ENCODE data around the gene GCSAM.

The GCSAM gene

DNA sequence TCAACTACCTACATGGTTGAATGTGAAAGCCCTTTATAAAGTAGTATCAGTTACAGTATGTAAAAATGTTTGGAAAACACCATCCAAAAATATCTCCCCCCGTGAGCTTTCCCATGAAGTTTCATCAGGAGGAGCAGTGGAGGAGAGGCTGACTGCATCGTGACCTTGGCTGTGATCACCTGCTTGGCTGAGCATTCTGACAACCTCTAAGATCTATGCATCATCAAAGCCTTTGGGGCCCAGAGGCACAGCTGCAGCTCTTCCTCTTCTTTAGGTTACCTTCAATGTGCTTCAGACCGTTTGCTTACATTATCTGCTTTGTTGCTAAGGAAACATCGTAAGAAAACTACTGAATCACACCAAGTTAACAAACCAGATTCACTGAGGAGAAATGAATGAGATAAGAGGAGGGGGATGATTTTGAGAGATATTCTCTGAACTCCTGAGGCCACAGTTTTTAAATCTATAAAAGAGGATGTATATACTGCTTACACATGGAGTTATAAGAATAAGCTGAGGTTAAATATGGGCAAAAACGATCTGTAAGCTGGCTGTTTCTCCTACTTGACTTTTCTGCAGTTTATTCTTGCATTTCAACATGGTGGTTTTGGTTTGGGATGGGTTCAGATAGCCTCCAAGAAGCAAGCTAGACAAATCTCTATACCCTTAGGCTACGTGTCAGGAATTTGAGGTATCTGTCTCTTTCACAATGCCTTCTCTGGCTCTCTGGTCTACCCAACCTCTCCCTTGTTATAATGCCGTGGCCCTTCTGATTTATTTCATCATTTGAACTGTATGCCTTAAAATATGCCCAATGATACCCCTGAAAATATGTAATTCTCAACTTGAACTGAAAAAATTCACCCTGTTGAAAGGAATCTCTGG lies 4.0 kb downstream of the GCSAM start:
- DNase-seq = no peak

DNA sequence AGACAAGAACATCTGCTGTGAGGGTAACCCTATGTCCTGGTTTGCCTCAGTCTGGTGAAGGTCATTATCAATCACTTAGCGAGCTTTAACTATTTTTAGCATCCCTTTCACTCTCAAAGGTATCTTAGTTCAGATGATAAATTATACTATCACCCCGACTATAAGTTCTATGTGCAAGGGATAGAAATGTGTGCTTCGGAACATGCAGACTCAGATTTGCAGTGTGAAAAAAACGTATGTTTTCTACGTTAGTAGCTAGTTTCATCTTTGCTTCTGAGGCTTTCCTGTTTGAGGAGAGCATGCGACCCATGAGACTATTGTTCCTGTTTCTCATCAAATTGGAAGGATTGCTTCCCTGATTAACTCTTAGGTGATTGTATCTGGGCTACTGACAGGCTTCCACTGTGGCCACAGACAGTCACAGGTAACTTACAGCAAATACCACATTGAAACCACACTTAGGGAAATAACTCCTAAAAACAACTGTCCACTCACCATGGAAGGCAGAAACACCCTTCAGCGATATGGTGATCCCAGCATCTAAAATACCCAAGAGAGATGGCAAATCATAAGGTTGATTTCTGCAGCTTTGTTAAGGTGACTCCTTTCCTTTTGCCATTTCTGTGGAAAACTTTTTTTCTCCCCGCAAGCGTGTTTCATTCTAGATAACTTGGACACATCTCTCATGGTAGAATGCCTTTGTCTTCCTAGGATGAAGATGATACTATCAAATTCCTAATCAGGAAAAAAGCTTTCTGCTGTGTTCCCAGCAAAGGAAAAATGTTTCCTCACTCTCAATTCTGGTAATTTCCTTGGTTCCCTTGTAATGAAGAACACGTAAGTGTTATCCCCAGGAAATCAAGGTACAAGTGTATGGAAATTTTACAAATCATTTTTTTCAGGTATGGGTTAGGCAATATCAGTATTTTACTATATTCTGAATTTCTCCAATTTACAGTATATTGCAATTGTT lies 5.2 kb downstream of the GCSAM start:
- DNase-seq = no peak

DNA sequence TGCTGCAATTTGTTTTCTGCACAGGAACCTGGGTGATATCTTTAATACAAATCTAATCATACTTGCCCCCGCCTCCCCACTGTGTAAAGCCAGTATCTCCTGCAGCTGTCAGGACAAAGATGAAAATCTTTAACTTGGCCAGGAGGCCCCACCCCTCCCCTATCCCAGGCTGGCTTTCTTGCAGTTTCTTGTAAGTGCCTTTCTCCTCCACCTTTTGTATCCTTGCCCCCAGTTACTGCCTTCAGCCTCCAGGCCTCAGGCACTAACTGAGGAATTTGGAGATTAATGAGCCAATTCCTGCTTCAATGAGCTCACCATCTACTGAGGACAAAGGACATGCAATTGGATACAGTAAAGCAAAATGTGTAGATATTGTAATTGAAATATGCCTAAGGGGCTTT lies 6.5 kb downstream of the GCSAM start:
- DNase-seq = no peak

DNA sequence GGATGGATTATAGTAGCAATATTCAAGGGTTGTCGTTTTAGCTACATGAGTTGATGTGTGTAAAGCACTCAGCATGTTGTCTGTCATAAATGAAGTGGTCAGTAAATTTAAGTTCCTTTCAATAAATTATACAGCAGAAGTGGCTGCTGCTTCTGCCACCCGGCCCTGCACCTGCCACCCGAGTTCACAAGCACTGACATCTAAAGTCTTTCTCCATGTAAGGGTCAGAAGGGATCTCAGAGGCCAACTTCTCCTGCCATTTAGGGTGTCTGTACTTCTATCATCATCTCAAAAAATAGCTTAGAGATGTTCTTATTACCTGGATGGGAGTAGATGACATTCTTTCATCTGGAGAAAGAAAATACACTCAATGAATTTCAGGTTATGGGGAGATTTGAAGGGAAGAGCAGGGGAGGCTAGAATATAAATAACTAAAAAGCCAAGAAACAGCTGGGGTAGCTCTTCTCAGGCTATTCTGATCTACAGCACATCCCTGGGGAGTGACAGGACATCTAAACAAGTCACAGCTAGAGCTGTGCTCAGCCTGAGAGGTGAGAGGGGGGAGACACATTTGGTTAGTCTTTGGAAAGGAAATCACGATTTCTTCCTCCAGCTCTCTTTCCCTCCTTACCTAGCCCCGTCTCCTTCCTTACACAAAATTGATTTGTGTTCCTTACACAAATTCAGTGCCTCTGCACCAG lies 8.0 kb downstream of the GCSAM start:
- DNase-seq = no peak

DNA sequence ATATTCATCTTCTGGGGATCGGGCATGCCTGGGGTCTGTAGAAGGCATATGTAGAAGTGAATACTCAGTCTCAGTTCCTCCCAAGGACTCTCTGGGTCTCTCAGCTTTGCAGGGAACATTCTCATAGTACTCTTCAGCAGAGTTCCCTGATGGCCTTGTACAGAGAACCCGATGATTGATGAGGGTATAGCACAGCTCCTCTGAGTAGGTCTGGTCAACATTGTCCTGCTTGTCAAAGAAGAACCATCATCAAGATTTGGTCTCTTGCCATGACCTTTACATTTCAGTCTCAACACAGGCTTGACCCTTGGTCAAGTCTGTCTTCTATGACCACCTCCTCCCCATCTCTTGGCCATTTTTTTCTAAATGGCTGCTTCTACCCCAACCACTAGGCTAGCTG lies 9.5 kb downstream of the GCSAM start:
- no peak for DNase-seq

DNA sequence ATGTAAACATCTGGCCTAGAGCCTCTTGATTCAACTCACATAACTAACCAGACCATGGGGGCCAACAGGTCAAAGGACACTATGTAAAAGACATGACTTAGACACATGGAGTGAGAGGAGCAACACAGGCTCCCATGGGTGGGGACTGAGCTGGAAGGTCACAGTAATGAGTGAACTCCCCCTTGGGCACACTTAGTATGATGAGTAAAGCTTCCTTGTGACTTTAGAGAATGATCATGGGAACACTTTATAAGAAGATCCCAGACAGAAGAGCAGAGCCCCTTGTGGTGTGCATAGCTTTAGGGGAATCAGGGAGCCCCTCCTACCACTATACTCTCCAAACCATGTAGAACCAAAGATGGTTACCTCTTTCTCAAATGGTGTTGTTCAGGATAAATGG lies 10.2 kb downstream of the GCSAM start:
- no peak for DNase-seq

- DNase-seq = no peak
Observed at GRCh38 chr3:112121577-112122547, 11.2 kb downstream of the GCSAM start.

GRCh38 chr3:112119962-112120836 lies 12.8 kb downstream of the GCSAM start:
- DNase-seq = no peak

- DNase-seq = no peak
Observed at GRCh38 chr3:112117841-112118571, 15.0 kb downstream of the GCSAM start.

DNA sequence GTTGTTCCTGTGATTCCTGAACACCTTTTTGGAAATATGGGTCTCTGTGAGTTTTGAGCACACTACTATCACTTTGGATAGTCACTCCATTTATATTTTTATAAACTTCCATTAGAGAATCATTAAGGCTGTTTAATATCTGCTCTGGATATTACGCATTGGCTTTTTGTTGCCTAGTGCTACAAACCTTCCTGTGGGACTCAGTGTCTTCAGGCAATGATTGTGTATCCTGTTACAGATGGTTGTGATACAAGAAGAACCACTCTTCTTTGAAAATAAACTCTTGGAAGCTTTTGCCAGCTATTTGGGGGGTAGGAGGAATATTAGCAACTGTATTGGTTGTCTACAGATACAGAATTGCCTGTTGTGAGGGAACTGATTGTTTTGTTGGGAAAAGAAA lies 15.6 kb downstream of the GCSAM start:
- no peak for DNase-seq

GRCh38 chr3:112116748-112117186 lies 16.3 kb downstream of the GCSAM start:
- DNase-seq = no peak

DNA sequence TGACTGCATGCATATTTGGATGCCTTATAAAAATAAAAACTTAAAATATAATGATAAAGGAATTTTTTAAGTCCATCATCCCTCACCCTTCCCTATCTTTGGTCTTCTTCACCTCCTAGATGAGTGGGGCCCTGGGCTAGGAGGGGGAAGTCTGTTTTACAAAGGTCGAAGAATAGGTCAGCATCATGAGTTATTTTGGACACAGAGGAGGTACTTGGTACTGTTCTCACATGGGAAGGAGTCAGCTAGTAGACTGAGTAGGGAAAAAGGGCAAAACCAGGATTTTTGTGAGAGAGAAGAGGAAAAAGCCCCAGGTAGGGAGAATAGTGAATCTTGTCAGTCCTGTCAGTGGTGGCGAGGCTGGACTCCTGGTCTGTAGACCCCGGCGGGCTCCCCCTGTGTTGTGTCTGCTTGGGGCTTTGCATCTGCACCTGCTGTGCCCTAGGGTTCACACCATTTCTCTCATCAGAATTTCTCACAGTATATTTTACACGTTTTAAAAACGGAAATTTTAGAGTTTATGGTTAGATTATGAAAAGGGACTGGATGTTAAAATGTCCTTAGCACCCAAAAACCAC lies 17.2 kb downstream of the GCSAM start:
- no peak for DNase-seq

DNA sequence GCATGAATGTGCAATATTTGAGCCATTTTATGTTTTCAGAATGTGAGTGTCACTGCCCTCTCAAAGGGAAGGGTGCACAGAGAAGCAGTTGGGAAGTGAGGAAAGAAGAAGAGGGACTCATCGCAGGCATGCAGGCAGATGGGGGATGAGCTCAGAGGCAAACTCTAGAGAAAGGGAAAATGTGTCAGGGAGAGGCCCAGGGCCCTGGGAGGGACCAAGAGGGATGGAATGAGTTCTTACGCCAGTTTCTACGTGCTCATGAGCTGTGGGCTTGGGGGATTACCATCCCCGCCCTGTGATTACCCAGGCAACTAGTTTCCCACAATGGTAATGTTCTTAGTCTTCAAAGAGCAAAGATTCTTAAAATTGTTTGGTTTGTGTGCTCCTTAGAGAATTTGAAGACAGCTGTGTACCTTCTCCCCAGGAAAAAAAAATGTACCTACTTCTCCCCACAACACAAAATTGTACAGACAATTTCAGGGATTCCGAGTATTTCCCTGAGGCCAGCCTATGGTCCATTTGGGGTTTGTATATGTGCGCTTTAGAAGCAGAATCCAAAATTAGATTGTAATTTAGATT lies 17.8 kb downstream of the GCSAM start:
- no peak for DNase-seq

DNA sequence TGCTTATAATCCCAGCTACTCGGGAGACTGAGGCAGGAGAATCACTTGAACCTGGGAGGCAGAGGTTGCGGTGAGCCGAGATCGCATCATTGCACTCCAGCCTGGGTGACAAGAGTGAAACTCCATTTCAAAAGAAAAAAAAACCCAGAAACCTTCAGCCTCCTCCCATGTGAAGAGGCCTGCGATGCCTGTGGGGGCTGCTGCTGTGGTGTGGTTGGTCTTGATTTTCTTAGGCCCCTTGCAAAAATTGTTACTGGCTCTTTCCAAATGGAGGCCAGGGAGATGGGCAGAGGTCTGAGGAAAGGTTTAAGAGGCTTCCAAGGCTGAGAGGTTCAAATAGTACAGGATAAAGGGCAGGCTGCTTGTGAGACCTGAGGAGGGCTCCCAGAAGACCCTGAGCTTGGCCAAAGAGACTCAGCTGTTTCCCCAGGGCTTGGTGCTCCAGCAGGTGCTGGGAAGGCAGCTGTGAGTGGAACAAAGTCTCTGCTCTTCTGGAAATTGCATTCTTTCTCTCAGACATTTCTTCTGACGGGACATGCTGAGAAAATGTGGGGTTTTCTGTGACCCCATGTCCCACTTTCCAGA lies 18.4 kb downstream of the GCSAM start:
- no peak for DNase-seq

DNA sequence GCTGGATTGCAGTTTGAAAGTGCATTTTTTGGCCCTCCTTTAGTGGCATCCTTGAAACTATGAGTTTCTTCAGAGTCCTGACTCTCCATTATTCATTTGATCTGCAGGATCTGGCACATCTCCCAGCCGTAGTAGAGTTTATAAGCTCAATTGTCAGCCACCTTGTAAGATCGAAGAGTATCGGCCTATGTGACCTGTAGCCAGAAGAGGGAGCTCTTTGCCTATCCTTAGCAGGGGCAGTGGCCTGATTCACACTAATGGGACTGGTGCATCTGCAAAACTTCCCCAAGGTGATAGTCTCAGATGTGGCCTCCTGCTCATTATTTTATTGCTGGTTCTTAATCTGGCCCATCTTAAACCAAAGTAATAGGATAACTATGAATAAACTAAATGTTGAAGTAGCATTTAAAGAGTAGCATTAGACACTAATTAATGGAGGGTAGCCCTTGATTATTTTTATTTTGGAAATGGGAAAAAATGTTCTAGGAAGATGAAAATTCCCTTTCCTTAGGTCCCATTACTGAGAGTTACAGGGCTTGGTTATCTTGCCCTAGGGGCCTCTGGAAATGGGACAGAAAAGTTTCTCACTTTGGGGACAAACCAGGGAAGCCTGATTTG lies 21.2 kb downstream of the GCSAM start:
- peak; percentile 30 for DNase-seq

GRCh38 chr3:112109322-112109721 lies 23.7 kb downstream of the GCSAM start:
- no peak for DNase-seq

- no peak for DNase-seq
Observed at GRCh38 chr3:112104774-112105173, 28.3 kb downstream of the GCSAM start.

DNA sequence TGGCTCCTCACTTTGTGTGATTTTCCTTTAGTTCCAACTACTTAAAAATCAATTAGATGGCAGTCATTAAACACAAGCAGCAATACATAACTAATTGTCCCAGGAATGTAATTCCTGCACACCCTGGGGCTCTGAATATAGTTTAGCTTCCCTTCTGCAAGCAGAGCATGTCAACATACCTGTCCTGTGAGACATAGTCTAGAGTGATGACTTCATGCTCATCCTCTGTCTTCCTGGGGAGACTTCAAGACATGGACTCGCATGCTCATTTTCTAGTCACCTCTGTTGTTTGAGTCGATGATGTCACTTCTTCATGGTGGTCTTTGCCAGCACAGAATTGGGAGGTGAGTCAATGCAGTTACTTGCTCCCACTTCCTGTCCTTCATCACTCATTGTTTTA lies 31.1 kb downstream of the GCSAM start:
- no peak for DNase-seq

Measured in effector CD8-positive, alpha-beta T cell (primary cell).